GM11168 (cell line): ENCODE measurements around the gene RAPGEF3.

Experiments
- in situ Hi-C: fragments of 300-500 bp; cut with MboI; formaldehyde crosslinking; loops from one replicate; pipeline ENCODE4 v1.12.0; 2022; ENCODE audit warnings: low sequenced_read_pairs; ENCODE audit not compliant: unreplicated experiment

Gene RAPGEF3

GRCh38 chr12:47777741-47778558 is 19.3 kb upstream of the RAPGEF3 start:
- in situ Hi-C loops, result no loop called here

- in situ Hi-C loops, result no loop called here
These were observed 18.5 kb upstream of the RAPGEF3 start for GRCh38 chr12:47777151-47777550.

GRCh38 chr12:47776471-47777143 is 17.9 kb upstream of the RAPGEF3 start:
- in situ Hi-C loops, result no loop called here

- in situ Hi-C loops, result no loop called here
These were observed 16.6 kb upstream of the RAPGEF3 start for GRCh38 chr12:47775100-47775911.

GRCh38 chr12:47774663-47775062 is 16.0 kb upstream of the RAPGEF3 start:
- in situ Hi-C loops, result no loop called here

- in situ Hi-C loops, result no loop called here
These were observed 15.3 kb upstream of the RAPGEF3 start for GRCh38 chr12:47773858-47774580.

- in situ Hi-C loops, result no loop called here
These were observed 14.6 kb upstream of the RAPGEF3 start, which contains the start of gene SLC48A1 for GRCh38 chr12:47773062-47773857. Gene SLC48A1, plus strand, starts transcription at chr12:47773238. Its CDS starts 67 bp downstream, at chr12:47773305.

GRCh38 chr12:47772738-47773061 is 14.0 kb upstream of the RAPGEF3 start:
- in situ Hi-C loops, result no loop called here

- in situ Hi-C loops, result no loop called here
These were observed 13.5 kb upstream of the RAPGEF3 start for GRCh38 chr12:47772094-47772660.

GRCh38 chr12:47771304-47771703 is 12.6 kb upstream of the RAPGEF3 start:
- in situ Hi-C loops, result no loop called here

- in situ Hi-C loops, result no loop called here
These were observed 11.5 kb upstream of the RAPGEF3 start for GRCh38 chr12:47770086-47770726.

- in situ Hi-C loops, result loop anchor here (5.0 kb wide), 1 partner anchor 37 kb away; no protein-coding TSS in a partner anchor
These were observed 10.8 kb upstream of the RAPGEF3 start for GRCh38 chr12:47769234-47770085.

GRCh38 chr12:47768323-47768811 is 9.7 kb upstream of the RAPGEF3 start:
- in situ Hi-C loops, result loop anchor here (5.0 kb wide), 1 partner anchor 36 kb away; no protein-coding TSS in a partner anchor

- in situ Hi-C loops, result loop anchor here (5.0 kb wide), 1 partner anchor 35 kb away; no protein-coding TSS in a partner anchor
These were observed 8.6 kb upstream of the RAPGEF3 start for GRCh38 chr12:47767216-47767724.

- in situ Hi-C loops, result loop anchor here (5.0 kb wide), 1 partner anchor 34 kb away; no protein-coding TSS in a partner anchor
These were observed 8.0 kb upstream of the RAPGEF3 start for GRCh38 chr12:47766502-47767215.
